CD4-positive, alpha-beta T cell (primary cell): ENCODE measurements around the gene IDNK. TPM values are rescaled to one million over a fixed set of nuclear protein-coding genes. Genes with fewer than 3 reads are reported as not detected.

Source experiments
- ATAC-seq: fragments of 200-7000 bp; cut with Tn5 transposase; one replicate; pipeline ENCODE4 v1.10.0; 2022; ENCODE audit warnings: mild to moderate bottlenecking; ENCODE audit not compliant: poor library complexity
- CTCF ChIA-PET: fragments of 350-600 bp; sonication (Branson Sonifier 250); formaldehyde crosslinking; loops from one replicate; lab custom pipeline; 2021; ENCODE audit warnings: antibody characterized with exemption, inconsistent platforms; lab: Charles Lee
- POLR2A ChIA-PET: fragments of 350-600 bp; sonication (Branson Sonifier 250); formaldehyde crosslinking; loops from one replicate; lab custom pipeline; 2021; ENCODE audit warnings: antibody characterized with exemption, inconsistent platforms; lab: Charles Lee
- DNase-seq, 14 experiments: peaks; one replicate each; pipeline ENCODE4 v3.0.0-alpha.2; 2013 to 2020; ENCODE audit warnings: mixed read lengths in 2 of 14
- H3K27ac ChIP-seq, 2 donors: one replicate each; pipeline versions ENCODE4 v1.5.1 to v1.7.0; 2013; ENCODE audit warnings: low read length in 2 of 2, low read depth in 1 of 2, mild to moderate bottlenecking in 1 of 2
- H3K27me3 ChIP-seq, 2 experiments: 1 replicate in 1 of 2; 2 replicates in 1 of 2; pipeline versions ENCODE4 v1.6.1 to v1.7.0; 2013; ENCODE audit warnings: low read length in 2 of 2, control low read depth in 1 of 2, mild to moderate bottlenecking in 1 of 2, moderate library complexity in 1 of 2; ENCODE audit not compliant: insufficient read depth in 2 of 2, control insufficient read depth in 1 of 2
- H3K36me3 ChIP-seq: one replicate; pipeline ENCODE4 v1.6.1; 2013; ENCODE audit warnings: low read length, control low read depth; ENCODE audit not compliant: insufficient read depth
- H3K4me1 ChIP-seq: one replicate; pipeline ENCODE4 v1.6.1; 2013; ENCODE audit warnings: low read length, control low read depth; ENCODE audit not compliant: insufficient read depth
- H3K4me3 ChIP-seq: one replicate; pipeline ENCODE4 v1.5.1; 2013; ENCODE audit warnings: mild to moderate bottlenecking, low read length, moderate library complexity
- H3K9me3 ChIP-seq, 2 experiments: 1 replicate in 1 of 2; 2 replicates in 1 of 2; pipeline versions ENCODE4 v1.6.1 to v1.7.0; 2013; ENCODE audit warnings: low read length in 2 of 2, mild to moderate bottlenecking in 2 of 2, control low read depth in 1 of 2, moderate library complexity in 1 of 2; ENCODE audit not compliant: control insufficient read depth in 1 of 2, insufficient read depth in 1 of 2
- H3K27ac Mint-ChIP-seq: one replicate; pipeline ENCODE4 v1.8.0; 2020; ENCODE audit warnings: mixed read lengths
- H3K27me3 Mint-ChIP-seq: one replicate; pipeline ENCODE4 v1.8.0; 2021; ENCODE audit warnings: mixed read lengths
- H3K36me3 Mint-ChIP-seq: one replicate; pipeline ENCODE4 v1.8.0; 2021; ENCODE audit warnings: low read depth, mixed read lengths
- H3K4me1 Mint-ChIP-seq: one replicate; pipeline ENCODE4 v1.8.0; 2021; ENCODE audit warnings: low read depth, mixed read lengths
- H3K4me3 Mint-ChIP-seq: one replicate; pipeline ENCODE4 v1.8.0; 2020; ENCODE audit warnings: mild to moderate bottlenecking, mixed read lengths
- H3K9me3 Mint-ChIP-seq: one replicate; pipeline ENCODE4 v1.8.0; 2020; ENCODE audit warnings: mixed read lengths
- intact Hi-C, 2 experiments: fragments of 100-400 bp; cut with DNase I in 1 of 2; cut with micrococcal nuclease in 1 of 2; formaldehyde crosslinking; loops; one replicate each; pipeline versions ENCODE4 v1.15.1 to v1.9.0; 2023 to 2025; cut with DNase I, micrococcal nuclease
- polyA plus RNA-seq, 2 donors: library from polyadenylated mRNA; unstranded; fragments of 120-200 nt; gene quantifications; one replicate each; pipeline ENCODE4 v1.2.1, GENCODE V29; 2013
- total RNA-seq, 174 experiments: library from RNA in 2 of 174; stranded (reverse) in 2 of 174; gene quantifications; one replicate each; pipeline ENCODE4 v1.2.3 and lab custom pipeline; 2021 to 2026
- TF ChIP-seq, protein P1 (sequence below): fragments of 200-600 bp; IDR thresholded peaks from one replicate; pipeline ENCODE4 v1.8.0; 2022; ENCODE audit warnings: antibody characterized with exemption, mild to moderate bottlenecking

Gene IDNK
- 1 to 10 TPM; 5.4 to 5.6 TPM for total RNA-seq
- 10.4 TPM for polyA plus RNA-seq (2013, experiment 1 of 2)
- polyA plus RNA-seq (2013, experiment 2 of 2): 11.3 TPM
- 2.6 to 20.6 (median 7.5) reads per million in 172 experiments for total RNA-seq (lab: John Stamatoyannopoulos, UW)

DNA sequence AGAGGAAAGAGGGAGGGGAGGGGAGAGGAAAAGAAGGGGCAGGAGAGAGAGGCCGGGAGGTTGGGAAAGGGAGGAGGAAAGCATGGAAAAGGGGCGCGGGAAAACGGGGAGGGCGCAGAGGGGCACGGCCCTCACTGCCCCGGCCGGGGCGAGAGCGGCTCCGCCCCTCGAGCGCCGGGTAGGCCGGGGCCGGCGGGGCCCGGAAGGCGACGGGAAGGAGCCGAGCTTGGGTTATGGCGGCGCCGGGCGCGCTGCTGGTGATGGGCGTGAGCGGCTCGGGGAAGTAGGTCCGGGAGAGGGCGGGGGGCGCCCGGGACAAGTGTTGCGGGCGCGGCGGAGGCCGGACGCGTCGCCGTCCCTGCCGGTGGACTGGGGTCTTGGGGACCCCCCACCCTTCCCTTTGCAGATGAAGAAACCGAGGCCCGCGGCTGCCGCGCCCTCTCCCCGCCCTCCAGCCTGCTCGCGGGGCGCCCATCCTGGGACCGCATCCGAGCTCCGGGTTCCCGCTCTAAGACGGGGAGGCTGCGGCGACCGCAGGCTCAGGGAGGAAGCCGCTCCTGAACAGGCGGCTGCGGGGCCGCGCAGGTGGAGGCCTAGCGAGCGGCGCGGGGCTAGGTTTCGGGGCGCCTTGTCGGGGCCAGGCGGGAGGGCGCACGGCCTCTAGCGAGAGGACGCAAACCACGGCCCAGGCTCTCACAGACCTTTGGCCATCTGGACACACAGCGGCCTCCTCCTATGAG is at the start of gene IDNK:
IDNK (plus strand) TSS at position 205 of the 740 bp plus-strand sequence; CDS start at position 234, 29 bp downstream.
- peak within 1 kb of the TSS; percentile 78 to 86 for H3K27ac ChIP-seq
- CTCF ChIA-PET: interaction anchor here (0.8 to 2.0 kb wide), 3 partner anchors 26 to 85 kb away, joined by 3 to 6 read pairs (median 5); partner anchors contain the start of gene UBQLN1
- peak; percentile 37 to 84 (median 52) for DNase-seq
- intact Hi-C loops: loop anchor here (1.0 to 2.0 kb wide), 3 partner anchors 85 to 296 kb away; no protein-coding TSS in a partner anchor
- no peaks in the 10 kb centered on the region for H3K9me3 ChIP-seq
- H3K36me3 ChIP-seq: peaks cover 5% of the 10 kb centered on the region
- POLR2A ChIA-PET: interaction anchor here (0.6 to 2.5 kb wide), 13 partner anchors 12 to 357 kb away, joined by 3 to 48 read pairs (median 3); partner anchors contain the start of genes HNRNPK, KIF27, RMI1 and UBQLN1
- Mint-ChIP-seq H3K36me3 (peaks cover 4% of the 10 kb centered on the region), H3K4me3 (peak within 1 kb of the TSS; percentile 99), H3K27ac (peak within 1 kb of the TSS; percentile 97), H3K4me1 (peaks cover 28% of the 10 kb centered on the region), H3K27me3 (no peaks in the 10 kb centered on the region), H3K9me3 (no peaks in the 10 kb centered on the region)
- TF ChIP-seq, protein P1, sequence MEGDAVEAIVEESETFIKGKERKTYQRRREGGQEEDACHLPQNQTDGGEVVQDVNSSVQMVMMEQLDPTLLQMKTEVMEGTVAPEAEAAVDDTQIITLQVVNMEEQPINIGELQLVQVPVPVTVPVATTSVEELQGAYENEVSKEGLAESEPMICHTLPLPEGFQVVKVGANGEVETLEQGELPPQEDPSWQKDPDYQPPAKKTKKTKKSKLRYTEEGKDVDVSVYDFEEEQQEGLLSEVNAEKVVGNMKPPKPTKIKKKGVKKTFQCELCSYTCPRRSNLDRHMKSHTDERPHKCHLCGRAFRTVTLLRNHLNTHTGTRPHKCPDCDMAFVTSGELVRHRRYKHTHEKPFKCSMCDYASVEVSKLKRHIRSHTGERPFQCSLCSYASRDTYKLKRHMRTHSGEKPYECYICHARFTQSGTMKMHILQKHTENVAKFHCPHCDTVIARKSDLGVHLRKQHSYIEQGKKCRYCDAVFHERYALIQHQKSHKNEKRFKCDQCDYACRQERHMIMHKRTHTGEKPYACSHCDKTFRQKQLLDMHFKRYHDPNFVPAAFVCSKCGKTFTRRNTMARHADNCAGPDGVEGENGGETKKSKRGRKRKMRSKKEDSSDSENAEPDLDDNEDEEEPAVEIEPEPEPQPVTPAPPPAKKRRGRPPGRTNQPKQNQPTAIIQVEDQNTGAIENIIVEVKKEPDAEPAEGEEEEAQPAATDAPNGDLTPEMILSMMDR: no peak
- H3K4me3 ChIP-seq: peak within 1 kb of the TSS; percentile 73
- H3K27me3 ChIP-seq: no peaks in the 10 kb centered on the region
- ATAC-seq: peak; percentile 88
- peaks cover 26% of the 10 kb centered on the region for H3K4me1 ChIP-seq

DNA sequence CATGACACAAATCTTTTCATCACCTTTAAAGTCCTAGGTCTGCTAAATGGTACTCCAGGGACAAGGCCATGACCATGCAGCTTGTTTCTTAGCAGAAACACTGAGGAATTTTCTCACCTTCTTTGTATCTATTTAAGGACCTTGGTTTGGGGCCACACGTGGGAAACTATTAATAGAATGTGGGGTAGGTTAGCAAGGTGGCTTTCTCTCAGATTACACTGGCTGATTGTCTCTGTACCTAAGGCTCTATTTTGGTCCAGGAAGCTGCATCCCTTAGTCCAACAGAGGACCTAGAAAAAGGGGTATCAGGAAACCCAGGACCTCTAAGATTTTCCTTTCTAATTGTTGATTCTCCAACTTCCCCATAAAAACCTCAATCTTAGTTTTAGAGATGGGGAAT is 48.5 kb upstream of the IDNK start:
- Histone ChIP-seq H3K36me3 (no peaks in the 10 kb centered on the region), H3K9me3 (no peaks in the 10 kb centered on the region), H3K27ac (no peak overlapping the region), H3K4me3 (no peak overlapping the region), H3K27me3 (no peaks in the 10 kb centered on the region), H3K4me1 (no peaks in the 10 kb centered on the region)
- DNase-seq (no peak), ATAC-seq (no peak)
- H3K4me3 Mint-ChIP-seq: no peak overlapping the region
- H3K27me3 Mint-ChIP-seq: no peaks in the 10 kb centered on the region
- TF ChIP-seq, protein P1: no peak
- peaks cover 8% of the 10 kb centered on the region for H3K9me3 Mint-ChIP-seq
- intact Hi-C loops: no loop called here
- no peaks in the 10 kb centered on the region for H3K4me1 Mint-ChIP-seq
- no peak overlapping the region for H3K27ac Mint-ChIP-seq
- H3K36me3 Mint-ChIP-seq: peaks cover 22% of the 10 kb centered on the region
- ChIA-PET POLR2A (no interaction called here), CTCF (no interaction called here)

- ATAC-seq (no peak), DNase-seq (no peak)
- Histone ChIP-seq H3K4me1 (no peaks in the 10 kb centered on the region), H3K9me3 (no peaks in the 10 kb centered on the region), H3K4me3 (no peak overlapping the region), H3K27ac (no peak overlapping the region), H3K27me3 (no peaks in the 10 kb centered on the region), H3K36me3 (no peaks in the 10 kb centered on the region)
- Mint-ChIP-seq H3K4me1 (no peaks in the 10 kb centered on the region), H3K36me3 (peaks cover 27% of the 10 kb centered on the region), H3K27me3 (no peaks in the 10 kb centered on the region), H3K4me3 (no peak overlapping the region), H3K27ac (no peak overlapping the region), H3K9me3 (peaks cover 10% of the 10 kb centered on the region)
- CTCF ChIA-PET: no interaction called here
- TF ChIP-seq, protein P1: no peak
- POLR2A ChIA-PET: no interaction called here
- intact Hi-C loops: loop anchor here in 1 of 2 experiments (5.0 kb wide), 1 partner anchor 330 kb away; no protein-coding TSS in a partner anchor
Observed at GRCh38 chr9:83582029-83582428, 40.9 kb upstream of the IDNK start.
